Measurements from ENCODE around the gene ICOS. TPM values are rescaled to one million over a fixed set of nuclear protein-coding genes. Genes with fewer than 3 reads are reported as not detected.

ICOS gene
- total RNA-seq, 1 experiment from 2014 or later = 0.18 TPM

DNA sequence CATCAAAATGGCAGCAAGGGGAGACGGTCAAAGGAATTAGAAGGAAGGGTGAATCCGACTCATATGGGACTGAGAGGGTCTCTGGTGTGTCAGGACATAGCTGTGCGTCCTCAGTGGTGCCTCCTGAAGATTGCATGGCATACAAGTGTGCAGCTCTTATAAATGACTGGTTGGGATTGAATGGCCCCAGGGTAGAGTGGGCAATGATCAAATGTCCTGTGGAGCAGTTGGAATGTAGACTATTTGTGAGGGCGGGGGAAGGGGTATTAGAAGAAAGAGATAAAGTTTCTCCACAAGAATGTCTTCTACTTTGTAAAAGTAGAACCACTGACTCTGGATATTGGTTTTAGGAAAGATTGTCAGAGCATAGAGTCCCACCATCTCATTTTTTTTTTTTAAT, 44.4 kb upstream of the ICOS start:
- in situ Hi-C loops (cut with HindIII; ENCODE audit: low pct_unique_long_range_greater_than_20kb, low sequenced_read_pairs) (no loop called here), intact Hi-C loops (cut with micrococcal nuclease; ENCODE audit: unreplicated experiment) (no loop called here)
- DNase-seq (ENCODE audit: low read depth, low spot score) (no peak), ATAC-seq (no peak)
- ChIA-PET POLR2A (no interaction called here), CTCF (no interaction called here)
- Histone ChIP-seq H3K36me3 (ENCODE audit: control insufficient read depth, insufficient read depth, low read length) (no peaks in the 10 kb centered on the region), H3K27ac (ENCODE audit: low read length) (no peak overlapping the region), H3K4me1 (ENCODE audit: control insufficient read depth, insufficient read depth, low read length) (no peaks in the 10 kb centered on the region), H3K27me3 (ENCODE audit: control insufficient read depth, insufficient read depth, low read length) (no peaks in the 10 kb centered on the region), H3K4me3 (ENCODE audit: low read depth in 2 of 2, low read length in 2 of 2) (no peak overlapping the region), H3K9me3 (ENCODE audit: control insufficient read depth, insufficient read depth, low read depth, low read length) (no peaks in the 10 kb centered on the region)
- TF ChIP-seq, protein P1, sequence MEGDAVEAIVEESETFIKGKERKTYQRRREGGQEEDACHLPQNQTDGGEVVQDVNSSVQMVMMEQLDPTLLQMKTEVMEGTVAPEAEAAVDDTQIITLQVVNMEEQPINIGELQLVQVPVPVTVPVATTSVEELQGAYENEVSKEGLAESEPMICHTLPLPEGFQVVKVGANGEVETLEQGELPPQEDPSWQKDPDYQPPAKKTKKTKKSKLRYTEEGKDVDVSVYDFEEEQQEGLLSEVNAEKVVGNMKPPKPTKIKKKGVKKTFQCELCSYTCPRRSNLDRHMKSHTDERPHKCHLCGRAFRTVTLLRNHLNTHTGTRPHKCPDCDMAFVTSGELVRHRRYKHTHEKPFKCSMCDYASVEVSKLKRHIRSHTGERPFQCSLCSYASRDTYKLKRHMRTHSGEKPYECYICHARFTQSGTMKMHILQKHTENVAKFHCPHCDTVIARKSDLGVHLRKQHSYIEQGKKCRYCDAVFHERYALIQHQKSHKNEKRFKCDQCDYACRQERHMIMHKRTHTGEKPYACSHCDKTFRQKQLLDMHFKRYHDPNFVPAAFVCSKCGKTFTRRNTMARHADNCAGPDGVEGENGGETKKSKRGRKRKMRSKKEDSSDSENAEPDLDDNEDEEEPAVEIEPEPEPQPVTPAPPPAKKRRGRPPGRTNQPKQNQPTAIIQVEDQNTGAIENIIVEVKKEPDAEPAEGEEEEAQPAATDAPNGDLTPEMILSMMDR (IDR thresholded peaks at IDR 0.05) = no peak
- no peak for TF ChIP-seq REST (IDR thresholded peaks at IDR 0.05; ENCODE audit: insufficient read depth in 1 of 2, low read depth in 2 of 2, low read length in 1 of 2)
- TF ChIP-seq POLR2AphosphoS5 (IDR thresholded peaks at IDR 0.05; ENCODE audit: low read depth, low read length) = no peak
- no peak for TF ChIP-seq TCF7L2 (IDR thresholded peaks at IDR 0.05; ENCODE audit: low read depth, low read length)
- TF ChIP-seq SIN3A (IDR thresholded peaks at IDR 0.05; ENCODE audit: borderline replicate concordance, insufficient read depth, low read depth, low read length) = no peak
- no TSS peak for BruUV-seq (replicated peaks)

DNA sequence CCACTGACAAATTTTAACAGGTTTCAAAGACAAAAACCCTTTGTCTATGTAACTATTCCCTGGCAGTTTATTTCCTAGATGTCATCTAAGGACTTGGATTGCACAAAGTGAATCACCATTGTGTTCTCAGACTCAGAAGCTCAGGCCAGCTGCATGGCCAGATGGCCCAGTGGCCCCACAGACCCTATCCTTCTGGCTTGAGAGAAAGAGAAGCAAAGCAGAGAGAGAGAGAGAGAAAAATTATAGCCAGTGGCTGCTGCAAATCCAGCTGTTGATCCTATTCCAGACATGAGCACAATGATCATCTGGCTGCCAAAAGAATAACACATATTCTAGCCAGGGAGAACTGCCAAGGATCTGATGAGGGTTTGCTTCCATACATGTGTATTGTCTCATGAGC, 43.2 kb upstream of the ICOS start:
- BruUV-seq (replicated peaks) = no TSS peak
- DNase-seq (ENCODE audit: low read depth, low spot score) = no peak
- TF ChIP-seq SIN3A (IDR thresholded peaks at IDR 0.05; ENCODE audit: borderline replicate concordance, insufficient read depth, low read depth, low read length) (no peak), POLR2AphosphoS5 (IDR thresholded peaks at IDR 0.05; ENCODE audit: low read depth, low read length) (no peak), REST (IDR thresholded peaks at IDR 0.05; ENCODE audit: insufficient read depth in 1 of 2, low read depth in 2 of 2, low read length in 1 of 2) (no peak), TCF7L2 (IDR thresholded peaks at IDR 0.05; ENCODE audit: low read depth, low read length) (no peak)
- TF ChIP-seq, protein P1 (IDR thresholded peaks at IDR 0.05) = no peak
- in situ Hi-C loops (cut with HindIII; ENCODE audit: low pct_unique_long_range_greater_than_20kb, low sequenced_read_pairs) (no loop called here), intact Hi-C loops (cut with micrococcal nuclease; ENCODE audit: unreplicated experiment) (no loop called here)
- H3K27me3 ChIP-seq (ENCODE audit: control insufficient read depth, insufficient read depth, low read length) = no peaks in the 10 kb centered on the region
- H3K4me1 ChIP-seq (ENCODE audit: control insufficient read depth, insufficient read depth, low read length) = no peaks in the 10 kb centered on the region
- no peak for ATAC-seq
- POLR2A ChIA-PET = no interaction called here
- CTCF ChIA-PET = no interaction called here
- H3K27ac ChIP-seq (ENCODE audit: low read length) = no peak overlapping the region
- H3K9me3 ChIP-seq (ENCODE audit: control insufficient read depth, insufficient read depth, low read depth, low read length) = no peaks in the 10 kb centered on the region
- no peaks in the 10 kb centered on the region for H3K36me3 ChIP-seq (ENCODE audit: control insufficient read depth, insufficient read depth, low read length)
- H3K4me3 ChIP-seq (ENCODE audit: low read depth in 2 of 2, low read length in 2 of 2) = no peak overlapping the region
